HG02610 (cell line): ENCODE results near the gene KCNC4.

Source experiments
- ATAC-seq: cut with Tn5 transposase; IDR thresholded peaks from one replicate; pipeline ENCODE4 v1.9.1; 2021; ENCODE audit warnings: mild to moderate bottlenecking, moderate library complexity; ENCODE audit not compliant: unreplicated experiment

Gene KCNC4

DNA sequence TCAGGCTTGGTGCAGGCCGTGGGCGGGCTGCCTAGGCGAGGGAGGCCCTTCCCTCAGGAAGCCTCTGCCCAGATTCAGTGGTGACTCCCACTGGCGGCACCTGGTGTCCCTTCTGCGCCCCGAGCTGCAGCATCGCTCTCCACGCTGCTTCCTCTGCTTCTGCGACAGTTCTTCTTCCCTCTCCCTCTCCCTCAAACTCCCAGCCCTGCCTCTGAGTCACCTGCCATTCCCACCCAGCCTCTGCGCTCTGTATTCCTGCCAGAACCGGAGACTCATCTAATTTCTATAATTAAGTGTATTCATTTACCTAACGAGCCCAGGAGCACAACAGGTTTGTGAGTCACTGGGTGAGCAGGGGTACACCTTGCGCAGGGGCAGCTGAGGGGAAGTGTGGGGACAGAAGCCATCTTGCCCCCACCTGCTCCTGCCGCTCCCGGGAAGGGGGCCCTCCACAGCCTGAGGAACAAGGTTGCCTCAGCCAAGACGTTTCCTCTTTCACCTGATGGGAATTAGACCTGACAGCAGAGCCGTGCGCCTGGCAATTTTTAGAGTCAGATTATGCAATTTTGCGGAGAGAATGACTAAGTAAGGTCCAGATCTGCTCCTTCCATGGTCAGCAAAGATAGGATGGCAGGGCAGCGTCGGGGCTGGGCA lies 19.4 kb downstream of the KCNC4 start:
- ATAC-seq: no peak

- no peak for ATAC-seq
Observed at GRCh38 chr1:110230381-110231199, 20.5 kb downstream of the KCNC4 start.

GRCh38 chr1:110233861-110234260 lies 23.7 kb downstream of the KCNC4 start:
- ATAC-seq: no peak

GRCh38 chr1:110234691-110235090 lies 24.6 kb downstream of the KCNC4 start:
- no peak for ATAC-seq

- no peak for ATAC-seq
Observed at GRCh38 chr1:110235181-110235833, 25.2 kb downstream of the KCNC4 start.

DNA sequence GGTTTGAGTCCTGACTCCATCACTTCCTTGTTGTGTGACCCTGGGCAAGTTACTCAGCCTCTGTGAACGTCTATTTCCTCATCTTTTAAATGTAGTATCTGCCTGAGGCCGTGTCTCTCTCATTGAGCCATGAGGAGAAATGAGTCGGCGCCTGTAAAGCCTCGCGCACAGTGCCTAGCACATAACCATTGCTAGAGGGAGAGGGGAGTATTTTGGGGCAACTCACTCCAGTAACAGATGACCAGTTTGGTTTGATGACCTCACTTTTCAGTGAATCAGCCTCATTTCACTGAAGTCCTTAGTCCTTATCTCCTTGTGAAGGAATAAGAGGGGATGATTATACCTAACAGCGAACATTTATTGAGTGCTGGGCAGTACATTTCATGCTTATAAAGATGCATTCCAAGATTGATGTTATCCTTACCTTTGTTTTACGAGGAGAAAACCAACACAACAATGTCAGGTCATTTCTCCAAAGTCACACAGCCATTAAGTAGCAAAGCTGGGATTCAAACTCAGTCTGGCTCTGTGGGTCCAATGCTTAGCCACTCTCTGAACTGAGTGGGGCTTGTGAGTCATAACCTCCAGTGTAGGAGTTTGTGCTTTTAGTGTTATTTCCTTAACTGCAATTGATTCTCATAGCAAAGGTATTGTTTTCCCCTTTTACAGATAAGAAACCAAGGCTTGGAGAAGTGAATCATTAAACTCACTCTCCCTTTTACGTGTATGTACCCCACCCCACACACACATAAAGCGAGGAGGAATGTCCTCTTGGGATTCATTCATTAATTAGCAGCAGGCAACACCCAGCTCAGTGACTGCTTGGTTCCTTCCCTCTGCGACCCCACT lies 25.9 kb downstream of the KCNC4 start:
- peak; percentile 55 for ATAC-seq

- no peak for ATAC-seq
Observed at GRCh38 chr1:110237386-110238152, 27.5 kb downstream of the KCNC4 start.

DNA sequence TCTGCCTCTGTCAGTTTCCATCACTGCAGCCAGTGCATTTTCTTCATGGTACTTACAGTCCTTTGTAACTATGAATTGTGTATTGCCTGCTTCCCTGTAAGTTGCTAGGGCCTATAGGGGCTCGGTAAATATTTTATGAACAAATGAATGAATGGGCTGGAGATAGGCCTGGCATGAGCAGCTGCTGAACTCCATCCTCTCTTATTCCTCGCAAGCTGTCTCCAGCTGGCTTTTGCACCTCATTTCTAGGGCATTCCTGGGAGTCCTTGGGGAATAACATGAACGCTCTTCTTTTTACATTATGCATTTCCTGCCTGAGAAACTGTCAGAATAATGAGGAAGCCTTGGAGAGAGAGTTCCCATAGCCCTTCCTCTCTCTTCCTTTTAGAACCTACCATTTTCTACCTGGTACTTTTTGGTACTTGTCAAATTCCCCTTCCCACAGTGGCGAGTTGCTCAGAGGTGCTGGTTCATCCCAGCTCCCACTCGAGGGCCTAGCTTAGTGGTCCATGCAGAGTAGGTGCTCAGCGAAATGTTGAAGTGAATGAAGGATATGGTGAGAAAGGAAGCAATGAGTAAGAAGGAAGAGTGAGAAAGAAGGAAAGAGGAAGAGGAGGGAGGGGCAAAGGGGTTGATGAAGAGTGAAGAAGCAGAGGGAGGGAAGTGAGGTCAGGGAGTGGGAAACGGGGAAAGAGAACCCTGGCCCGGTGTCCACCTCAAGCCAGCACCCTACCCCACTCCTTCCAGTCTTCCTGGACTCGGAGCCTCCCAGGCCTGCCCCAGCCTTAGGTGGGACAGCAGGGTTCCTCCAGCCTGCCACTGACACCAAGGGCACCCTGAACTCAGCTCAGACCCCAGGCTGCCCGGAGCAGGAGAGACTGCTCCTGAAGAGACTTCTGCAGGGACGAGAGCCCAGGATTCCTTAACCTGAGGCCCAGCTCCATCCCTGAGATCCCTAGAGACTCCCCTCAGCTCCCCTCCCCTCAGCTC lies 29.6 kb downstream of the KCNC4 start:
- peak; percentile 29 for ATAC-seq

GRCh38 chr1:110240476-110241210 lies 30.5 kb downstream of the KCNC4 start:
- ATAC-seq: no peak

- no peak for ATAC-seq
Observed at GRCh38 chr1:110241516-110241915, 31.4 kb downstream of the KCNC4 start.

- no peak for ATAC-seq
Observed at GRCh38 chr1:110242062-110242461, 31.9 kb downstream of the KCNC4 start.

GRCh38 chr1:110242731-110243130 lies 32.6 kb downstream of the KCNC4 start:
- ATAC-seq: no peak

DNA sequence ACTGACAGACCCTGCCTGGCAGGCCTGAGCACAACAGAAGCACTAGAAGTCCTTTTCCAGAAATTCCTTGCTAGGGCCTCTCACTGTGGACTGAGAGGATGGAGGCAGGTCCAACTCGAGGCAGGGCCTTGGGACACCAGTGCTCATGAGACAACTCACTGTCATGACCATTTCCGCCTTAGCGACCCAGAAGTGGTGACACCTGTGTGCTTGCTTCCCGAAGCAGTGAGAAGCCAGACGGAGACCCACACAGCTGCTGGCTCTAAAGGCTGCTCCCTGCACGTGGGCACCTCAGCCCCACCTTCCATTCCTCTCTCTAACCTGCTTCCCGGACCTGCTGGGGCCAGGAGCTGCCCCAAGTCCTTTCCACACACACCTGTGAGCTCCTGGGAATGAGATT lies 33.0 kb downstream of the KCNC4 start:
- ATAC-seq: peak; percentile 6

DNA sequence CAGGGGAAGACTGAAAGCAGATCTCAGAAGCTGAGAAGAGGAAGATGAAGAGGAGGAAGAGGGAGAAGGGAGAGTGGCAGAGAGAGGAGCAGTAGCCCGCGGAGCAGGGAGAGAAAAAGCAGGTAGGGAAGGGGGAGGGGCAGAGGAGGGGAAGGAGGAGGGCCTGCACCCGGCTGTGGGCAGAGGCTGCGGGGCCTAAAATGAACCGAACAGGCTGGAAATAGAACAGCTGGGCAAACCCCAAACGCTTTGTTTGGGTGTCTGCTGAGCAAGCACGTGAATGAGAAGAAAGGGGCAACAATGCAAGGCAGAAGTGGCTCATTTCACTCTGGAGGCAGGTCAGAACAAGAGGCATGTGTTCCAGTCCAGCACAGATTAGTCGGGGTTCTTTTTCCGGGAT lies 33.5 kb downstream of the KCNC4 start:
- ATAC-seq: peak; percentile 63

- ATAC-seq: no peak
Observed at GRCh38 chr1:110245876-110246620, 35.9 kb downstream of the KCNC4 start.

GRCh38 chr1:110248746-110249145 lies 38.6 kb downstream of the KCNC4 start:
- ATAC-seq: no peak

- ATAC-seq: no peak
Observed at GRCh38 chr1:110249256-110249655, 39.1 kb downstream of the KCNC4 start.

DNA sequence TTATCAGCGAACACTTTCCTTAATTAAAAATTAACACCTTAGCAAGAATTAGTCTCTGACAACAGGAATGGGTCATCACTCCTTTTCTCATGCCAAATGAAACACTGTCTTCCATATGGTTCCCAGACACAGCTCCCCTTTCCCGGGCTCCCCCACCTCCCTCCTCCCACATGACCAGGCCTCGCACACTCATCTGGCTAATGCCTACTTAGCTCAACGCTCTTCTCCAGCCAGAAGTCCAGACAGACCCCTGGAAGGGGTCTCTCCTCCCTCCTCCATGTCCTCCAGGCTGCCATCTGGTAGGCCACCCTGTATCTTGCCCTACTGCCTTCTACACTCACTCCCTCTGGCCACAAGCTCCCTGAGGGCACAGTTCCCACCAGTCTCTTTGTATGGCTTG lies 39.9 kb downstream of the KCNC4 start:
- no peak for ATAC-seq
